PFSK-1 (cell line): Measurements from ENCODE around the gene MAN2A2.
A peak's percentile ranks its signal among the peaks of the same experiment; 100 is the strongest.

ENCODE experiments used
- FOXP2 ChIP-seq: optimal IDR thresholded peaks from 2 replicates; pipeline ENCODE3; 2011; ENCODE audit warnings: borderline replicate concordance, control low read depth, inconsistent platforms; ENCODE audit not compliant: insufficient read depth; ENCODE audit errors: extremely low read length, extremely low read depth
- POLR2AphosphoS5 ChIP-seq: IDR thresholded peaks from 2 replicates; pipeline ENCODE4 v1.6.1; 2012; ENCODE audit warnings: low read depth, mild to moderate bottlenecking, control low read depth, low read length, moderate library complexity
- REST ChIP-seq, 2 experiments: IDR thresholded peaks; 2 replicates each; pipeline versions ENCODE4 v1.6.1 to v1.8.0; 2011 to 2012; ENCODE audit warnings: low read depth in 2 of 2, low read length in 2 of 2, control low read depth in 1 of 2, inconsistent platforms in 1 of 2, mild to moderate bottlenecking in 1 of 2, moderate library complexity in 1 of 2; ENCODE audit not compliant: insufficient read depth in 1 of 2
- SIN3A ChIP-seq: IDR thresholded peaks from 2 replicates; pipeline ENCODE4 v1.6.1; 2012; ENCODE audit warnings: mild to moderate bottlenecking, low read length, moderate library complexity, borderline replicate concordance; ENCODE audit not compliant: insufficient read depth
- TAF1 ChIP-seq: IDR thresholded peaks from 2 replicates; pipeline ENCODE4 v1.6.1; 2012; ENCODE audit warnings: low read length, control low read depth, borderline replicate concordance; ENCODE audit not compliant: insufficient read depth

Gene MAN2A2

GRCh38 chr15:90934949-90935751 lies 32.0 kb downstream of the MAN2A2 start, which contains the start of gene UNC45A:
TSS of gene UNC45A (plus strand) at chr15:90935285. CDS start at chr15:90935325, 40 bp downstream.
- peak; percentile 79; the same call in 1 of the 2 replicates for TF ChIP-seq POLR2AphosphoS5
- TF ChIP-seq FOXP2: peak; percentile 86
- 0 out of 2 replicates have a peak, but pooled peaks have one; percentile 6 for TF ChIP-seq TAF1
- no peak for TF ChIP-seq REST (IDR thresholded peaks at IDR 0.05; ENCODE audit: insufficient read depth in 1 of 2, low read depth in 2 of 2, low read length in 2 of 2)
- no peak for TF ChIP-seq SIN3A

- TF ChIP-seq SIN3A: no peak
- TF ChIP-seq TAF1: no peak
- no peak for TF ChIP-seq FOXP2
- TF ChIP-seq REST (IDR thresholded peaks at IDR 0.05; ENCODE audit: insufficient read depth in 1 of 2, low read depth in 2 of 2, low read length in 2 of 2): no peak
- TF ChIP-seq POLR2AphosphoS5: no peak
These were observed 33.7 kb downstream of the MAN2A2 start for GRCh38 chr15:90936823-90937222.

- TF ChIP-seq FOXP2: no peak
- no peak for TF ChIP-seq SIN3A
- no peak for TF ChIP-seq POLR2AphosphoS5
- no peak for TF ChIP-seq REST (IDR thresholded peaks at IDR 0.05; ENCODE audit: insufficient read depth in 1 of 2, low read depth in 2 of 2, low read length in 2 of 2)
- no peak for TF ChIP-seq TAF1
These were observed 35.2 kb downstream of the MAN2A2 start for GRCh38 chr15:90938261-90938660.

- TF ChIP-seq FOXP2: no peak
These were observed 36.7 kb downstream of the MAN2A2 start for GRCh38 chr15:90939756-90940155.

GRCh38 chr15:90941038-90941437 lies 37.9 kb downstream of the MAN2A2 start:
- TF ChIP-seq FOXP2 (no peak), REST (IDR thresholded peaks at IDR 0.05; ENCODE audit: insufficient read depth in 1 of 2, low read depth in 2 of 2, low read length in 2 of 2) (no peak), SIN3A (no peak), POLR2AphosphoS5 (no peak), TAF1 (no peak)
